Activated CD8-positive, alpha-beta T cell treated with anti-CD3 and anti-CD28 coated beads, Interleukin-2, amount 10 ng/mL, durations not matched to agents 7 days and 5 days (primary cell): ENCODE measurements around the gene MUC6. TPM values are rescaled to one million over a fixed set of nuclear protein-coding genes. Genes with fewer than 3 reads are reported as not detected.
"Not testable (repeated sequence)": the region's sequence is repeated elsewhere in the genome, so short reads cannot be mapped to it uniquely, and the experiment has no call there.

Source experiments
- ATAC-seq: fragments of 150-1000 bp; cut with Tn5 transposase; one replicate; pipeline ENCODE4 v1.10.0; 2021; ENCODE audit warnings: moderate library complexity
- CTCF ChIA-PET: fragments of 350-600 bp; sonication (Branson Sonifier 250); formaldehyde crosslinking; loops from one replicate; lab custom pipeline; 2021; ENCODE audit warnings: antibody characterized with exemption; lab: Charles Lee
- POLR2A ChIA-PET: fragments of 350-600 bp; sonication (Branson Sonifier 250); formaldehyde crosslinking; loops from one replicate; lab custom pipeline; 2021; ENCODE audit warnings: antibody characterized with exemption; lab: Charles Lee
- DNase-seq: peaks from one replicate; pipeline ENCODE4 v3.0.0-alpha.2; 2020
- H3K27ac Mint-ChIP-seq: one replicate; pipeline ENCODE4 v1.8.0; 2021; ENCODE audit warnings: mild to moderate bottlenecking, mixed read lengths
- H3K27me3 Mint-ChIP-seq: one replicate; pipeline ENCODE4 v1.8.0; 2021; ENCODE audit warnings: low read depth, mixed read lengths
- H3K36me3 Mint-ChIP-seq: one replicate; pipeline ENCODE4 v1.8.0; 2021; ENCODE audit warnings: low read depth, mixed read lengths
- H3K4me1 Mint-ChIP-seq: one replicate; pipeline ENCODE4 v1.8.0; 2021; ENCODE audit warnings: low read depth, mixed read lengths
- H3K4me3 Mint-ChIP-seq: one replicate; pipeline ENCODE4 v1.8.0; 2021; ENCODE audit warnings: mild to moderate bottlenecking, mixed read lengths
- H3K9me3 Mint-ChIP-seq: one replicate; pipeline ENCODE4 v1.8.0; 2022; ENCODE audit warnings: mixed read lengths; ENCODE audit not compliant: insufficient read depth
- total RNA-seq, 2 experiments: library from RNA; stranded (reverse); gene quantifications; one replicate each; pipeline ENCODE4 v1.2.3, GENCODE V29; 2021

The MUC6 gene
- total RNA-seq, 2 experiments from 2014 or later: not detected

DNA sequence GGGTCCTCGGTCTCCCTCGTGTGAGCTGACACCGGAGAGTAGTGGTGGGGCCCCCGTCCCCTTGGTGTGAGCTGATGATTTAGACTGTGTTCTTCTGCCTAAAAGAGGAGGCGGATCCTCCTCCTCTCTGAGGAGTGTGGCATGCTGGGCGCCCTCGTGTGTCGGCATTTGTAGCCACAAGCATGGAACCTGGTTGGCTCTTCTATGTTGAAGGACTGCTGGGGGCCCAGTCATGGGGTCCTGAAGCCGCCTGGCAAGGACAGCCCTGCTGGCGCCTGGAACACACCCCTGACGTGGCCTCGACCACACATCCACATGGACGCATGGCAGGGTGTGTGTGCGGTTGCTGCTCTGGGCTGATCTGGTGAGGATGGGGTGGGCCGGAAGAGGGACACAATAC lies 60.7 kb downstream of the MUC6 start:
- peaks cover 22% of the 10 kb centered on the region for H3K36me3 Mint-ChIP-seq
- DNase-seq (peak; percentile 37), ATAC-seq (no peak)
- ChIA-PET POLR2A (no interaction called here), CTCF (interaction anchor here (1.1 kb wide), 1 partner anchor 64 kb away, joined by 3 read pairs; no protein-coding TSS in a partner anchor)
- no peaks in the 10 kb centered on the region for H3K27me3 Mint-ChIP-seq
- H3K27ac Mint-ChIP-seq: no peak overlapping the region
- H3K4me3 Mint-ChIP-seq: no peak overlapping the region
- peaks cover 28% of the 10 kb centered on the region for H3K4me1 Mint-ChIP-seq
- H3K9me3 Mint-ChIP-seq: no peaks in the 10 kb centered on the region

DNA sequence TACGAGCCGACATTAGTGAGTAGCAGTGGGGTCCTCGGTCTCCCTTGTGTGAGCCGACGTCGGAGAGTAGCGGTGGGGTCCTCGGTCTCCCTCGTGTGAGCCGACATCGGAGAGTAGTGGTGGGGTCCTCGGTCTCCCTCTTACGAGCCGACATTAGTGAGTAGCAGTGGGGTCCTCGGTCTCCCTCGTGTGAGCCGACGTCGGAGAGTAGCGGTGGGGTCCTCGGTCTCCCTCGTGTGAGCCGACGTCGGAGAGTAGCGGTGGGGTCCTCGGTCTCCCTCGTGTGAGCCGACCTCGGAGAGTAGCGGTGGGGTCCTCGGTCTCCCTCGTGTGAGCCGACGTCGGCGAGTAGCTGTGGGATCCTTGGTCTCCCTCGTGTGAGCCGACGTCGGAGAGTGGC lies 61.1 kb downstream of the MUC6 start:
- POLR2A ChIA-PET, H3K9me3 Mint-ChIP-seq, H3K4me3 Mint-ChIP-seq, ATAC-seq, DNase-seq, H3K27me3 Mint-ChIP-seq, H3K27ac Mint-ChIP-seq: not testable (repeated sequence)
- Mint-ChIP-seq H3K36me3 (peaks cover 23% of the 10 kb centered on the region), H3K4me1 (peaks cover 29% of the 10 kb centered on the region)
- CTCF ChIA-PET: interaction anchor here (1.1 kb wide), 1 partner anchor 64 kb away, joined by 3 read pairs; no protein-coding TSS in a partner anchor

DNA sequence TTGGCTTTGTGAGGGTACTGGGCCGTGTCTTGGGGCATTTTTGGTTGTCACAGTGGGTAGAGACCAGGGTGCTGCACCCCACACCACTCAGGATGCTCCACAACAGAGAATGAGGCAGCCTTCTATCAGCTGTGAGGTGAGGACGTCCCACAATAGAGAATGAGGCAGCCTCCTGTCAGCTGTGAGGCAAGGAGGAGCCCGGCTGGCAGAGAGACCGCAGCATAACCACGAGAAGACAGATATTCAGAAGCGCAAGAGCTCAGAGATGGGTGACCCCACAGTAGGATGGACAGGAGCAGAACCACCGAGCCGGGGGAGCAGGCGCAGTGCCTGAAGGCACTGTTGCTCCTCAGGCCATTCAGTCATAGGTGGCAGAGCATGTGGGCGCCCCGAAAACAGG lies 63.3 kb downstream of the MUC6 start:
- peaks cover 26% of the 10 kb centered on the region for H3K36me3 Mint-ChIP-seq
- DNase-seq (no peak), ATAC-seq (no peak)
- no peaks in the 10 kb centered on the region for H3K9me3 Mint-ChIP-seq
- no peaks in the 10 kb centered on the region for H3K27me3 Mint-ChIP-seq
- H3K27ac Mint-ChIP-seq: peak overlapping the region; percentile 29
- ChIA-PET POLR2A (no interaction called here), CTCF (no interaction called here)
- no peak overlapping the region for H3K4me3 Mint-ChIP-seq
- H3K4me1 Mint-ChIP-seq: peaks cover 44% of the 10 kb centered on the region

DNA sequence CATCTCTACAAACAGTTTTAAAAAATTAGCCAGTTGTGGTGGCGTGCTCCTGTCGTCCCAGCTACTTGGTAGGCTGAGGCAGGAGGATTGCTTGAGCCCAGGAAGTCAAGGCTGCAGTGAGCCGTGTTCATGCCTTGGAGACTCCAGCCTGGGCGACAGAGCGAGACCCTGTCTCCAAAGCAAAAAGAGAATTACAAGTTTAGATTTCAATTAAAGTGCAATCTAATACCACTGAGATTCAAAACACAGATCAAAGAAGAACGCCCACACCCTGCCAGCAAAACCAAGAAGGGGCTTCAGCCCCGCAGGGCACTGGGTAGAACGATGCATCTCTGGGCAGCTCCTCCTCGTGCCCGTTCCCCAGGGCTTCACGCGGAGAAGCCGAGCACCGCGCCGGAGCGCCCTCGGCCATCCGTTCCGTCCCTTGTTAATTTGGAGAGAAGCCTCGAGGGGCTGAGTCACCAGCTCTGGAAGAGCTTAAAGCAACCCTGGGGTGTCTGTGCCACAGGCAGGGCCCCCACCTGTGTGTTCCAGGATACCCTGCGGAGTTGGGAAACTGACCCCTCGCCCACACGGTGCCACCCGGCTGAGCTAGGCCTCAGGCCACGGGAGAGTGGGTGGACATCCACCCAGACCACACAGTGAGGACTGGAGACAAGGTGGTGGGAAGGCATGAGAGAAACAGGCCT lies 63.9 kb downstream of the MUC6 start:
- no peak overlapping the region for H3K4me3 Mint-ChIP-seq
- DNase-seq: no peak
- ChIA-PET CTCF (no interaction called here), POLR2A (no interaction called here)
- H3K27ac Mint-ChIP-seq: no peak overlapping the region
- no peak for ATAC-seq
- peaks cover 26% of the 10 kb centered on the region for H3K36me3 Mint-ChIP-seq
- H3K27me3 Mint-ChIP-seq: no peaks in the 10 kb centered on the region
- peaks cover 44% of the 10 kb centered on the region for H3K4me1 Mint-ChIP-seq
- no peaks in the 10 kb centered on the region for H3K9me3 Mint-ChIP-seq

DNA sequence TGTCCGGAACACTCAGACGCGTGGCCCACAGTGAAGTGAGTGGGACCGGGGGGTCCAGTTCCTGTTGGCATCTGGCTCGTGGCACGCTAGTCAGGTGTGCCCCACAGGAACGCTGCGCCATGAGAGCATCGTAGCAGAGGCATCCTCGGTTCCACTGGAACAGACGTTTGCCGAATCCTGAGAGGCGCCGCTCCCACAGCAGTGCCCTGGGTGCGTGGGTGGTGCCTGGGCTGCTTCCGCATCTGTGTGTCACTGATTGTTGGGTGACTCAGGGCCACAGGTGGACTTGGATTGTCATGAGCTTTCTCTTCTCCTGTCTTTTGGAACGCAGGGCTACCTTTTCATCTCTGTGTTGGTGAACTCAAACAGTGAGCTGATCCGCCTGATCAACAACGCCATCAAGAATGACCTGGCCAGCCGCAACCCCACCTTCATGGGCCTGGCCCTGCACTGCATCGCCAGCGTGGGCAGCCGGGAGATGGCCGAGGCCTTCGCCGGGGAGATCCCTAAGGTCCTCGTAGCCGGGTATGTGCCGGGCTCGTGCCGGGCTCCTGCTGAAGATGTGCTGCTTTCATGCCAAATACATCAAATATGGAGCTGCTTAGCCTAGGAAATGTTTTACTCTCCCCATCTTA lies 64.7 kb downstream of the MUC6 start:
- POLR2A ChIA-PET: no interaction called here
- no peaks in the 10 kb centered on the region for H3K9me3 Mint-ChIP-seq
- H3K27me3 Mint-ChIP-seq: no peaks in the 10 kb centered on the region
- H3K4me1 Mint-ChIP-seq: peaks cover 41% of the 10 kb centered on the region
- no peak for ATAC-seq
- no peak for DNase-seq
- no peak overlapping the region for H3K4me3 Mint-ChIP-seq
- H3K27ac Mint-ChIP-seq: no peak overlapping the region
- CTCF ChIA-PET: no interaction called here
- peaks cover 26% of the 10 kb centered on the region for H3K36me3 Mint-ChIP-seq

DNA sequence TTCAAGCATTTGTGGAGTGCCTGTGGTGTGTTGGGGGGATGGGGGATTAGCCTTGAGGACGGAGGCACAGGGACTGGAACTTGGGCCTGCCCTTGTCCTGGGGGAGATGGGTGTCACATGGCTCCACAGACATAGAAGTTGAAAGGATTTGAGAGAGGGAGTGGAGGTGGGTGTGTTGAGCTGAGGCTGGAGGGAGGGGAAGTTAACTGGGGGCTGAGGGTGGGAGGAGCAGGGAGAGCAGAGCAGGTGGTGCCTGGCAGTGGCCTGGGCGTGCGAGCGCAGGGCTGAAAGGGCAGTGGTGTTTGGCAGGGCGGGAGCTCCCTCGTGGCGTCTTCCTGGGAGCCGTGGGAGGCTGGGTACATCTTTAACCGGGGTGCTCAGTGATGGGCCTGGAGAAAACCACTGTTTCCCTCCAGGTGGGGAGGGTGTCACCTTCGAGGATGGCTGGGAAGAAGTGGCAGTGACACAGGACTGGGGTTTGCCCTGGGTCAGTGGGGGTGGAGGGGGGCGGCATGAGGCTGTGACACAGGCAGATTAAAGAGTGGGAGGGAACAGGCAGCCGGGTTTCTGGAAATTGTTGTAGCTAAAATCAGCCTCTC lies 65.3 kb downstream of the MUC6 start:
- POLR2A ChIA-PET: no interaction called here
- Mint-ChIP-seq H3K4me1 (peaks cover 40% of the 10 kb centered on the region), H3K9me3 (no peaks in the 10 kb centered on the region), H3K27me3 (no peaks in the 10 kb centered on the region), H3K36me3 (peaks cover 29% of the 10 kb centered on the region), H3K4me3 (no peak overlapping the region), H3K27ac (peak overlapping the region; percentile 32)
- DNase-seq (no peak), ATAC-seq (no peak)
- CTCF ChIA-PET: no interaction called here

DNA sequence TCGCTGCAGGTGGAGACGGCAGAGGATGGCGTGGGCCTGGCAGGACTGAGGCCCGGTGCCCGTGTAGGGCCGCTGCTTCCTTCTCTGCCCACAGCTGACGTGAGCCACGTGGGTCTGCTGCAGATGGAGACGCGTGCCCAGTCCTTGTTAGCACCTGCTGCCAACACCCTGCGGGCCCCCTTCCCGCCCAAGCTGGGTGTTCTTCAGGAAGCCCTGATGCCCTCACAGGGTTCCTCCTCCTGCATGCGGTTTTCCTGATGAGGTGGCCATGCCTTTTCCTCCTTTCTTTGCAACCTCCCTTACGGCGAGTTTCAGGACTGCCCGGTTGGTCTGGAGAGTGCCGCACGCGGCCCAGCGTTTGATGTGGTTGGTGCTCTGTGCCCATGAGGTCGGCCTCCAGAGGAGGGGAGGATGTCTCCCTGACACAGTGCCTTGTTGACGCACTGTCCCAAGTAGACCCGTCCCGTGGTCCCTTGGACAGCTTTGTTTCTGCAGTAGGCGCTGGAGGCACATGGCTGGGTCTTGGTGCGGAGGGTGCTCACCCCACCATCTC lies 66.1 kb downstream of the MUC6 start:
- Mint-ChIP-seq H3K36me3 (peaks cover 29% of the 10 kb centered on the region), H3K4me1 (peaks cover 36% of the 10 kb centered on the region), H3K4me3 (peak overlapping the region; percentile 1), H3K9me3 (no peaks in the 10 kb centered on the region), H3K27ac (peak overlapping the region; percentile 32), H3K27me3 (no peaks in the 10 kb centered on the region)
- DNase-seq (peak; percentile 41), ATAC-seq (peak; percentile 53)
- ChIA-PET CTCF (interaction anchor here (0.8 kb wide), 1 partner anchor 45 kb away, joined by 4 read pairs; the partner anchor contains the start of gene AP2A2), POLR2A (no interaction called here)

DNA sequence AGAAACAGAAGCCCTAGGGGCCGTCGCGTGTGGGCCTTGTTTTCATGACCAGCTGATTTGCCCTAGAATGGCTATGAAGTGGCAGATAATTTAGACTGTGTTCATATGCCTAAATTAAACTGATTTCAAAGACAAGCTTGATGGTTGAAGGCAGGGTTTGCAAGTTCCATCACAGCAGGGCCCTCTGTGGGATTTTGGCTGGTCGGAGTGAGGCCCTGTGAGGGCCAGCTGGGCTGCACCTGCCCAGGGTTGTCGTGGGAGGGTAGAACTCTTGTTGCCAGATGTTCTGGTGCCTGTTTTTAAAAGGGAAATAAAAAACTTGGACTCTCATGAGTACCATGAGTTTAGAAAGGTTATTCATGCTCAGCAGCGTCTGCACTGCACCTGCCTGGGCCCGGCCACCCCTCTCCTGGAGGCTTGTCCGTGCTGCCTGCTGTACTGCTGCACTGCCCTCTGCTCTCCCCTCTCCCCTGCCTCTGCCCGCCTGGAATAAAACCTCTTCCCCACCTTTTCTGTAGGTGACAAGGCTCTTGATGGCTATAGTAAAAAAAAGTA lies 66.8 kb downstream of the MUC6 start:
- ATAC-seq (no peak), DNase-seq (no peak)
- Mint-ChIP-seq H3K27me3 (no peaks in the 10 kb centered on the region), H3K27ac (peak overlapping the region; percentile 14), H3K4me1 (peaks cover 36% of the 10 kb centered on the region), H3K36me3 (peaks cover 28% of the 10 kb centered on the region), H3K9me3 (no peaks in the 10 kb centered on the region), H3K4me3 (peak overlapping the region; percentile 1)
- ChIA-PET POLR2A (no interaction called here), CTCF (no interaction called here)

DNA sequence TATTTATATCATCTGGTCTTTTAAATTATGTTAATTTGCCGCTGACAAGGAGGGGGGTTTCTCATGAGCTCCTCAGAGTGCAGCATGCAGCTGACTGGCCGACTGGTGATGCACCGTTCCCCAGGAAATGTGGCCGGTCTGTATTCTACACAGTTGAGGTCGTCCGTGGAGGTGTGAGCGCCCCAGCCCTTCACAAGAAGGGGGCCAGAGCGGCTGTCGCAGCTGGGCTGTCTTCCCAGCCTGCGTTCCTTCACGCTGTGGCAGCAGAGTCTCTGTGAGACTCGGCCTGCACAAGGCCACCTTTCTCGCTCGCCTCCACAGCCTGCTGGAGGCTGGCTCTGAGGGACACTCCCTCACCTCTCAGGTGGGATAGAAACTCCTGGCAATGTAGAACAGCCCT lies 67.7 kb downstream of the MUC6 start:
- no peaks in the 10 kb centered on the region for H3K27me3 Mint-ChIP-seq
- ChIA-PET POLR2A (no interaction called here), CTCF (no interaction called here)

DNA sequence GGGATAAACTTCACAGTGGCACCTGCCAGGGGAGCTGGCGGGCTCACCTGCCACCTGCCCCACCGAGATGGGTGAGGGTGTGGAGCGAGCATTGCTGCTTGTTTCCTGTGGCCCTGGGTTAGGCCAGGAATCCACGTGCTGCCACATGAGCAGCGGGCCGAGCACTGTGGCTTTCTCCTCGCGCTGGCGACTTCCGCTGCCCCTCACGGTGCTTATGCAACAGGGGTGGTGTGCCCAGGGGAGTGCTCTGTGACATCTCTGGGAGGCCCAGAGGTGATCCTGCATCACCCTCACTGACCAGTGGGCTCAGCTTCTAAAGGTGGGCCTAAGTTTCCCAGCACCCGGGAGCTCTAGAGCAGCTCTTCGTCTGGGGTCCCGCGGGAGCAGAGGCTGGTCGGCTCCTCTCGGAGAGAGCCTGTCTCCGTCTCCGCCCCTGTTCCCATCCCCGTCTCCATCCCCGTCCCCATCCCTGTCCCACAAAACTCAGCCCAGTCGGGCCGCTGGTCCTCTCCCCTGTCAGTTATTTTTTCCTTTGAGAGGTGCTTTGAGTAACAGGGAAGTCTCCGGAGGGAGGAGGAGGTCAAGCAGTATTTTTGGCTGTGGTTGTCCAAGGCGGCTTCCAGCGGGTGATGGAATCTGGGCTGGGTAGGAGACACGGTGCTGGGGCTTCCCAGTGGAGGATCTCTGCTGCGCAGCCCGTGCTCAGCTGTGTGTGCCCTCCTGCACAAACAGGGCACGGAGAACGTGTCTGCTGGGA lies 68.3 kb downstream of the MUC6 start:
- no peak for ATAC-seq
- Mint-ChIP-seq H3K36me3 (peaks cover 38% of the 10 kb centered on the region), H3K27ac (no peak overlapping the region), H3K4me3 (no peak overlapping the region), H3K27me3 (no peaks in the 10 kb centered on the region), H3K9me3 (peaks cover 5% of the 10 kb centered on the region), H3K4me1 (peaks cover 36% of the 10 kb centered on the region)
- CTCF ChIA-PET: no interaction called here
- POLR2A ChIA-PET: no interaction called here
- DNase-seq: no peak

More for the DNA sequence above, 67.7 kb downstream of the MUC6 start:
- DNase-seq (no peak), ATAC-seq (no peak)
- H3K4me3 Mint-ChIP-seq: no peak overlapping the region
- H3K27ac Mint-ChIP-seq: no peak overlapping the region
- peaks cover 36% of the 10 kb centered on the region for H3K4me1 Mint-ChIP-seq
- peaks cover 5% of the 10 kb centered on the region for H3K9me3 Mint-ChIP-seq
- peaks cover 36% of the 10 kb centered on the region for H3K36me3 Mint-ChIP-seq

DNA sequence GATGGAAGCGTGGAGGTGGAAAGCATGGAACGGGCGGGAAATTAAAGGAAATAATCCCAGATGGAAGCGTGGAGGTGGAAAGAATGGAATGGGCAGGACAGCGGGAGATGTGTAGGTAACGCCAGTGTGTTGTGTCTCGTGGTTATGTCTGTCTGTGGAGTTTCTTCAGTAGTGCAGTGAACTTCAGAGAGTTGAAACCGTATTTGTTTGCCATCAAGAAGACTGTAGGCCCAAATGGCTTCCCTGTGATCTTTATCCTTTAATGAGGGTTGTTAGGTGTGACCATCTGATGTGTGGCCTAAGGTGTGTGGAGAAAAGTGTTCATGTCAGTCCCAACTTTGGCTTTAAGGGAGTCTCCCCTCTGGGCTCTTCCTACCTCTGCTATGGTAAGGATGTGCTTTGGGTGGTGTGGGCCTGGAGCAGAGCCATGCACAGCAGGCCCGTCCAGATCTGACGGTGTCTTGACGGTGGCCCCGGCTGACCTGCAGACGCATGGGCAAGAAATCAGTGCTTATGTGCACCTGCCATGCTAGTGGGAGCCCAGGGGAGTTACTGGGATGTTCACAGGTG lies 71.2 kb downstream of the MUC6 start:
- POLR2A ChIA-PET: no interaction called here
- H3K4me1 Mint-ChIP-seq: peaks cover 24% of the 10 kb centered on the region
- H3K27ac Mint-ChIP-seq: no peak overlapping the region
- H3K9me3 Mint-ChIP-seq: peaks cover 5% of the 10 kb centered on the region
- H3K4me3 Mint-ChIP-seq: no peak overlapping the region
- CTCF ChIA-PET: no interaction called here
- peak; percentile 30 for DNase-seq
- peak; percentile 48 for ATAC-seq
- peaks cover 29% of the 10 kb centered on the region for H3K36me3 Mint-ChIP-seq
- H3K27me3 Mint-ChIP-seq: no peaks in the 10 kb centered on the region
